Fibroblast of skin of left quadriceps (primary cell): ENCODE results near the gene ARVCF.

Source experiments
- DNase-seq, 2 experiments: peaks; one replicate each; pipeline ENCODE4 v3.0.0-alpha.2; 2013; ENCODE audit warnings: low read depth in 2 of 2

Gene ARVCF

GRCh38 chr22:20000246-20001081, 16.2 kb downstream of the ARVCF start:
- DNase-seq, result no peak

GRCh38 chr22:19998991-19999820, 17.4 kb downstream of the ARVCF start:
- DNase-seq, result no peak

DNA sequence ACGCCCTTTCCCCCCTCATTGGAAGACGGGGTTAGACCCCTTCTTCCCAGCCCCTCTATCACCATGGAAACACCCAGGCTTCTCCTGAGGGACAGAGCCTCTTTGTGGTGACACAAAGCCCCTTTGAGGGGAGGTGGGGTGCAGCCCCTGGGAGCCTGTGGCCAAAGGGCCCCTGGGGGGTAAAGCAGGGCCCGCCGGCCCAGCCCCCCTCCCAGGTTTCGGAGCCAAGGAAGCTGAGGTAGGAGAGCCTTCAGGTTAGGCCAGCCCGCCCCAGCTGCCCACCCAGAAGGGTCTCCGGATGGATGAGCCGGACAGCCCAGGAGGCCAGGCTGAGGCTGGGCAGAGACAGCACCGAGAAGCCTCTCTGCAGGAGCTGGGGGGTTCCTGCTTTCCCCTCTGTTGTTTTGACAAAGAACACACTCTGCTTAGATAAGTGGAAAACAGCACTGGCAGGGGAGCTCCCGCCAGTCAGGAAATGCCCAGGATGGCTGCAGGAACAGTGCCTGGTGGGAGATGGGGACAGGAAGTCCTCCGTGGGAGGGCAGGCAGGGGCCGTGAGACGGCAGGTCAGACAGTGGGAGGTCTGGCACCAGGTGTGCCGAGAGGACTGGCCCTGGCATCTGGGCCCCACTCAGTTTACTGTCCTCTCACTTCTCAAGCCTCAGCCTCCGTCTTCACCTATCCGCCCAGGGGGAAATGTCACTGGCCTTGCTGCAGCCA, 18.2 kb downstream of the ARVCF start:
- no peak for DNase-seq

- no peak for DNase-seq
These were observed 18.9 kb downstream of the ARVCF start for GRCh38 chr22:19997561-19998231.

DNA sequence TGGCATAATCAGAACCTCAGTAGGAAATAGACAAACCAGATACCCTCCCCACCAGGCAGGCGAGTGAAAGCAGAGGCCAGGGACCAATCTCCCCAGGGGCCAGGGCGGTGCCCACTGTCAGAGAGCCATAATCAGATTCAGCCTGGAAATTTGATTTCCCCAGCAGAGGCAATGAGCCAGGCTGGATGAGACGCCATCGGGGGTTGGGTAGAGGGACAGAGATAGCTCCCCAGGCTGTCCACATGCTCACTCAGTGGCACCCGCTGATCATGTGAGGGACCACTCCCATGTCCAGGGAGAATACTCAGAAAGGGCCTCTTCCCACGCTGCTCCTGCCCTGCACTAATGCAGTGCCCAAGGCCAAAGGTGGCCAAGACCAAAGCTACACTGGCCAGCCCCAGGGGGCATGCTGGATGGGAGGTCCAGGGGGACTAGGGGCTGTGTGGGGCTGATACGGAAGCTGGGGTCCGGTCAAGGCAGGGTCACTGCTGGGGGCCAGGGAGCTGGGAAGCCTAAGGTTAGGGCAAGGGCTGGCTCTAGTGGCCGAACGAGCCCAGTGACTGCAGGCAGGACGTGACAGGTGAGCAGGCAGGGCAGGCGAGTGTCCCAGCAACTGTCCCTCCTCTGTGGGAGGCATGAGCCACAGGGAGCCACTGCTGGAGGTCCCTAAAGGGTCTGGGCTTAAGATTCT, 19.8 kb downstream of the ARVCF start:
- no peak for DNase-seq

GRCh38 chr22:19995611-19996339, 20.8 kb downstream of the ARVCF start:
- no peak for DNase-seq

DNA sequence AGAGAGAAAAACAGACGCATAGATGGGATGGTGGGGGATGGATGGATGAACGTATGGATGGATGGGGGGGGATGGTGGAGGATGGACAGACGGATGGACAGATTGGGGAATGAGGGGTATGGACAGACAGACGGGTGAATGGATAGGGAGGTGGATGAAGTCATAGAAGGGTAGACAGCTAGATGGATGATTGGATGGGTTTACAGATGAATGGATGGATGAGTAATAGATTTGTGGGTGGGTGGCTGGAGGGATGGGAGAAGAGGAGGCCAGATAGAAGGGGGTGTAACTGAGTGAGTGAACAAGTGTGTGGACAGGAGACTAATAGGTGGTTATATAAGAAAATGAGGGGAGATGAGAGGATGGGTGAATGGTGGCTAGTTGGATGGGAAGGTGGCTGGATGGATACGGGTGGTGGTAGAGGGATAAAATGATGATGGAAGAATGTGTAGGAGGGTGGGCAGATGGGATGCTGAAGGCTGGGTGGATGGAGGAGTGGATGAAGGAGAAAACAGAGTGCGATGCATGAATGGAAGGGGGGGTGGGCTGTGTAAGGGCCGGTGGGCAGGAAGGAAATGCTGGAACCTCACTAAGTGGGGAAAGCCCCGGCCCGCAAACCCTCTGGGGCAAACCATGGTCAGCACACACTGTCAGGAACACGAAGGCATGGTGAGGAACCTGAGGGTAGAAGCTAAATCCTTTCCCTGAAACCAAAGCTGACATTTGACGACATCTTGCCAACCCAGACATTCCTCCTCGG, 21.6 kb downstream of the ARVCF start:
- DNase-seq, result no peak

- no peak for DNase-seq
These were observed 22.7 kb downstream of the ARVCF start for GRCh38 chr22:19993926-19994325.

DNA sequence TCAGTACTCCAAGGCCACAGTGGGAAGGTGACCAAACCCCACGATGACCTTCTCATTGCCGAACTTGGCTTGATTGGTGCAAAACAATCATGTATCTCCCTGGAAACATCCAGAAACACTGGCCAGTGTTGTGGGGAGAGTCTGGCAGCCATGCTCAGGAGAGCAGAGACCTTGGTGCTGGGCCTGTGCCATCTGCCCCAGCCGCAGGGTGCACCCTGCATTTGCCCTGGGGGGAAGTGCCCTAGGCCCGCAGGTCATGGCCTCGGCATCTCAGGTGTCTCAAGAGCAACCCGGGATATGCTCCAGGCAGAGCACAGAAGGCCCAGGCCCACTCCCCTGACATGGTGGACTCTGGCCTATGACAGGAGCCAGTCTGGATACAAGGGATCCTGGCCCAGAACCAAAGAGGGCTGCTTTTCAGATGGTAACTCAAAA, 23.7 kb downstream of the ARVCF start:
- DNase-seq, result no peak

DNA sequence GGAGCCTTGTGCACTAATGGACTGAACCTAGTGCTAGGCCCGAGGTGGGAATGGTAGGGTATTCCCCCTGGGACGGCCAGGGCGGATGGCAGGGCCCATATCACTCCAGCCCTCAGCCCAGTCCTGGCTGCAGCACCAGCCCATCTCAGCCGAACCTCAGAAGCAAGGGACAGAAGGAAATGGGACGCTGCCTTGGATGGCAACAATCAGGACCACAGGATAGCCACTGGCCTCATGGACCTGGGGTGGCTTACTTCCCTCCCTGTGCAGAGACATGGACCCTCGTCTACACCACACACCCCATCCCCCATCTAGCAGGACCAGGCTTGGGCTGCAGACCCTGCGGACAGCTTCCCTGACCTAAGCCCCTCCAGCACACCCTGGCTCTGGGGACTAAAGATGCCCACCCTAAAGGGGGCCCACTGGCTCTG, 24.1 kb downstream of the ARVCF start:
- no peak for DNase-seq

- no peak for DNase-seq
These were observed 24.8 kb downstream of the ARVCF start for GRCh38 chr22:19991645-19992451.

DNA sequence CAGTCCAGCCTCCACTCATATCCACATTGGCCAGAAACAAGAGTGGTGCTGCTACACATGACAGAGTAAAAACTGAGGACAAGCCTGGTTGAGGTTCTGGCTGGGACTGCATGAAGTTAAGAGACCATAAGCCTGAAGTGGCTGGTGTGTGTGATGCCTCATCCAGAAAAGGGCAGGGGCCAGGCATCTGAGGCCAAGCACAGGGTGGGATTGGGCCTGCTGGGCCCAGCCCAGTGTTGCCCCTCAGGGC, 25.3 kb downstream of the ARVCF start:
- DNase-seq, result no peak

DNA sequence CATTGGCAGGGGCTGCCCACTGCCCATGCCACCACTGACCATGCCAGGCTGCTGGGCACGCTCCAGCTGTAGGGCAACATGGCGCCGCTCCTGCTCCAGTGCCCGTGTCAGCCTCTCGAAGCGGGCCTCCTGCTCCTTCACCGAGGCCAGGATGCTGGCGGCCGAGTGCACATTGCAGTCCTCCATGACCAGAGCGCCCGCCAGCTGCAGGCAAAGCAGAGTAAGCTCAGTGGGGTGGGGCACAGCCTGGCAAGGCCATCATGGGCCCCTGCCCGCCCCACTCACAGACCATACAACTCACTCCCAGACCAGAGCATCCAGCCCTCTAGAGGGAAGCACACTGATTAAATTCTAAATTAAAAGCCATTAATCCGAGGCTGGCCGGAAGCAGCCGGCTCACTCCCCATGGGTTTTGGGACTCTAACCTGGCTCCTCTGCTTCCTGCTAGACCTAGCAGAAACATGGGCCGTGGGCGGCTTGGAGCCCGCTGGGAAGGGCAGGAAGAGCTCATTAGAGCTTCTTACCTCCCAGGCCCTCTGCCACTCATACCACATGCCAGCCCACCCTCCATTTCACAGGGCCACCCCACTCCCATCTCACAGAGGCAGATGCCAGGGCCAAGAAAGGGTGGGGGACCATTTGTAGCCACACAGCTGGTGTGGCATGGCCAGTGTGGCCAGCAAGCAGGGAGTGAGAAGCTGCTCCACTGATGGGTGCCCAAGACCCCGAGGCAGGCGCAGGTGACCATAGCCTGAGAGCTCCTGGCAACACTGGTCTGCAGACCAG, 25.8 kb downstream of the ARVCF start:
- DNase-seq, result no peak

GRCh38 chr22:19990188-19990587, 26.4 kb downstream of the ARVCF start:
- DNase-seq, result no peak

DNA sequence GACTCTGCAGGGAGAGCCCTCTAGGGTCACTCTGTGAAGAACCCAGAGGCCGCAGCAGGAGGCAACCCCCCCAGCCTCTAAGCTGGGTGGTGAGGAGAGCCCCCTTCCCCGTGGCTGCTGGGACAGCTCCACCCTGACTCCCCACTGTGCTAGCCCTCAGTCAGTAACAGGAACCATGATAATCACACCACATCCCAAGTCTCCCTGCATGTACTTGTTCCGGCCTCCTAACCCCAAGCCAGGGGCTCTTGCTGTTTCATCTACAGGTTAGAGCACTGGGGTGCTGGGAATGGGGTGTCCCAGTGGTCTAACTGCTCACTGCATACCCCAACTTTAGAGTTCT, 26.9 kb downstream of the ARVCF start:
- DNase-seq, result no peak

DNA sequence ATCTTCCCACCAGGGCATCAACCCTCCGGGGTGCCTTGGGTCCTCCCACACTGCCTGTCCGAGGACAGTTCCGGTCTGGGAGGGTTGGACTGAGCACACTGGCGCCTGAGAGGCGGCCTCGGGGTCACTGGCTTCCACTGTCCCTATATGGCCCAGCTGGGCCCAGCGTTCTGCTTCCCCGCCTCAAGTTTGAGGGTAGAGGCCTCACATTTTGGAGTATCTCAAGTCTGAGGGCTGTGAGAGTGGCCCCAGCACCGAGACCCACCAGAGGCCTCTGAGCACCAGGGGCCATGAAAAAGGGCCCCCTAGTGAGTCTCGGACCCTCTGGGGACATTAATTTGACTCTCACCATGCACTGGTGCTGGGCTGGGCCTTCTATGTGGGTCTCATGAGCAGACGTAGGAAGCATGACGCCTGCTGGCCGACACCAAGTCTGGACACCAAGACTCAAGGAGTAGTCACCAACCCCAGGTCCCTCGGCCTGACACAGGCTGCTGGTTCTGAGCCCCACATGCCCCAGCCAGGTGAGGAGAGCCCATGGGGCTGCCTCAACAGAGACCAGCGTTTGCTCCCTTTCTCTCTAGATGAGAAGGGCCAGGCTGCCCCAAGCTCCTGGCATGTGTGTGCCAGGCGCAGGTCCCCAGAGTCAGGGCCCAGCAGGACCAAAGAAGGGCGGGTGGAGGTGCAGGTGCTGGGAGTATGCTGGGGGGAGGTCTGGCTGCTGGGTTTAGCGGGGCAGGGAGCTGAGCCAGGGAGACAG, 27.5 kb downstream of the ARVCF start:
- no peak for DNase-seq

DNA sequence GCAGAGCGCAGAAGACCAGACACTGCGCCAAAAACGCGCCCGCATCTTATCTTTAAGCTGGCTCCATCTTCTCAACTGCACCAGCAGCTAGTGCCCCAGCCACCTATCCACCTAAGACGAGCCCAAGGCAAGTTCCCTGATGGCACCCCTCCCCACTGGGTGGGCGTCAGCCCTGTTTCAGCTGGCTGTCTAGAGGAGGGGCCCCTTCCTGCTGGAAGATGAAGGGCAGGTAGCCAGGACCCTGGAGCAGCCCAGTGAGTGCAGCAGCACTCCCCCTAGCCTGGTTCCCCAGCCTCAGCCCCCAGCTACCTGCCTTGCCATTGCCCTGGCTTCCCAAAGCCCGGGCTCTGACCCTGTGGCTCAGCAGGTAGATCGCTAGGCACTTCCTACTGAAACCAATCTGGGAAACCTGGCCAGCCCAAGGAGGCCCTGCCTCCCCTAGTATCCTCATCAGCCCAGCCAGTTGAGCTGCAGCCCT, 28.3 kb downstream of the ARVCF start:
- no peak for DNase-seq
